Body of pancreas (tissue), 4 donors: Measurements from ENCODE around the gene RHCE.

Experiments used
- CTCF ChIP-seq, 7 experiments: fragments of 450-650 bp in 4 of 7; fragments of 200-600 bp in 3 of 7; sonication (generic) in 3 of 7; IDR thresholded peaks; one replicate each; pipeline ENCODE4 v1.5.1; 2016 to 2019; ENCODE audit warnings: antibody characterized with exemption in 7 of 7
- POLR2A ChIP-seq, 3 donors: fragments of 450-650 bp; IDR thresholded peaks; one replicate each; pipeline ENCODE4 v1.6.1; 2016; ENCODE audit warnings: antibody characterized with exemption in 3 of 3, mild to moderate bottlenecking in 2 of 3

- TF ChIP-seq CTCF (IDR thresholded peaks at IDR 0.05) (no peak), POLR2A (IDR thresholded peaks at IDR 0.05) (no peak)
Observed at GRCh38 chr1:25338986-25339385, 81.6 kb downstream of the RHCE start.
